ENCODE data around the gene SLC6A1. TPM values are rescaled to one million over a fixed set of nuclear protein-coding genes. Genes with fewer than 3 reads are reported as not detected.

SLC6A1 gene
- total and polyA plus RNA-seq, 2 of the 4 experiments (the other 2 are of a cell fraction) = 0.02 TPM; not detected in 1

- no peak overlapping the region for H3K4me2 ChIP-seq (ENCODE audit: low read depth, low read length)
- no peak overlapping the region for H2BK15ac ChIP-seq (ENCODE audit: low read depth, low read length)
- no peak overlapping the region for H3K4ac ChIP-seq (ENCODE audit: low read depth, low read length)
- no peak overlapping the region for H2AFZ ChIP-seq (replicated peaks; ENCODE audit: low read length, poor library complexity)
- no peak overlapping the region for H3K56ac ChIP-seq (ENCODE audit: extremely low read depth, insufficient read depth, low read length)
- H2AK5ac ChIP-seq (ENCODE audit: low read depth, low read length) = no peak overlapping the region
- no peak overlapping the region for H4K5ac ChIP-seq (ENCODE audit: low read depth, low read length)
- H3K4me3 ChIP-seq (ENCODE audit: insufficient read depth, low read depth, low read length) = no peak overlapping the region
- dilution Hi-C loops (cut with HindIII; ENCODE audit: low sequenced_read_pairs, unreplicated experiment) = no loop called here
- TF ChIP-seq CEBPB (IDR thresholded peaks at IDR 0.05; ENCODE audit: low read depth, low read length) (no peak), CHD1 (IDR thresholded peaks at IDR 0.05; ENCODE audit: low read depth, low read length) (no peak), MAFK (IDR thresholded peaks at IDR 0.05; ENCODE audit: low read depth, low read length) (no peak)
- no peaks in the 10 kb centered on the region for H3K36me3 ChIP-seq (ENCODE audit: control insufficient read depth, insufficient read depth, low read length)
- H4K20me1 ChIP-seq (ENCODE audit: insufficient read depth, low read length) = no peaks in the 10 kb centered on the region
- ATAC-seq (ENCODE audit: low read depth) = no peak
- no peak overlapping the region for H4K91ac ChIP-seq (ENCODE audit: insufficient read depth, low read depth, low read length)
- in situ Hi-C loops (cut with MboI; ENCODE audit: low sequenced_read_pairs) = no loop called here
- no peaks in the 10 kb centered on the region for H3K9me3 ChIP-seq (ENCODE audit: control insufficient read depth, insufficient read depth, low read length)
- intact Hi-C loops (cut with micrococcal nuclease) = no loop called here
- H3K14ac ChIP-seq (replicated peaks; ENCODE audit: low read depth, low read length) = no peak overlapping the region
- H3K4me1 ChIP-seq (ENCODE audit: control insufficient read depth, insufficient read depth, low read length) = no peaks in the 10 kb centered on the region
- H3K23ac ChIP-seq (ENCODE audit: low read depth, low read length) = no peak overlapping the region
- H3K27ac ChIP-seq (ENCODE audit: insufficient read depth, low read length) = no peak overlapping the region
- CTCF ChIA-PET = interaction anchor here (1.5 kb wide), 1 partner anchor 19 kb away, joined by 4 read pairs; no protein-coding TSS in a partner anchor
- POLR2A ChIA-PET (ENCODE audit: unreplicated experiment) = no interaction called here
- no TSS peak for BruUV-seq (replicated peaks)
- H2BK20ac ChIP-seq (ENCODE audit: low read depth, low read length) = no peak overlapping the region
- H3K79me1 ChIP-seq (ENCODE audit: low read depth in 1 of 2, low read length in 2 of 2) = no peaks in the 10 kb centered on the region
- no peak overlapping the region for H2AK9ac ChIP-seq (replicated peaks; ENCODE audit: low read depth, low read length, poor library complexity)
- H3K9me1 ChIP-seq (ENCODE audit: insufficient read depth, low read length) = no peaks in the 10 kb centered on the region
- no peak overlapping the region for H2BK5ac ChIP-seq (ENCODE audit: low read depth, low read length, poor library complexity, severe bottlenecking)
- WGBS, 2 experiments (ENCODE audit: extremely low coverage in 2 of 2, insufficient read length in 1 of 2) = no CpG with 5 or more reads among the region's 3 CpGs
- peaks cover 49% of the 10 kb centered on the region for H3K27me3 ChIP-seq (ENCODE audit: control insufficient read depth, insufficient read depth, low read length)
- DNase-seq = no peak
- no peak overlapping the region for H3K9ac ChIP-seq (ENCODE audit: low read depth, low read length)
- H3K18ac ChIP-seq (ENCODE audit: low read depth, low read length) = no peak overlapping the region
- no peak overlapping the region for H2BK120ac ChIP-seq (ENCODE audit: low read depth, low read length)
- H4K8ac ChIP-seq (ENCODE audit: low read depth in 2 of 2, low read length in 2 of 2) = no peak overlapping the region
Measured at GRCh38 chr3:11001658-11002021, 9.1 kb downstream of the SLC6A1 start.

Measured in IMR-90 (cell line).